HCT116 (cell line): ENCODE results near the gene GZF1.

Experiments used
- CTCF ChIP-seq, 3 experiments: fragments of 200-600 bp in 1 of 3; sonication (generic) in 1 of 3; IDR thresholded peaks in 2 of 3; conservative IDR thresholded peaks in 1 of 3; 2 replicates each; pipeline ENCODE4 v1.5.1; 2012 to 2017; ENCODE audit warnings: low read depth in 2 of 3, low read length in 2 of 3, antibody characterized with exemption in 1 of 3, borderline replicate concordance in 1 of 3, control low read depth in 1 of 3, mild to moderate bottlenecking in 1 of 3, mixed read lengths in 1 of 3, mixed run types in 1 of 3, moderate library complexity in 1 of 3; ENCODE audit not compliant: insufficient read depth in 1 of 3
- TCF7L2 ChIP-seq: IDR thresholded peaks from 2 replicates; pipeline ENCODE4 v1.7.0; 2011; ENCODE audit warnings: borderline replicate concordance, inconsistent platforms; ENCODE audit not compliant: insufficient read depth, insufficient read length; ENCODE audit errors: extremely low read depth

GRCh38 chr20:23366384-23366783, 4.4 kb downstream of the GZF1 start:
- no peak for TF ChIP-seq CTCF (IDR thresholded peaks at IDR 0.05 in 2 of 3, conservative IDR thresholded peaks at IDR 0.05 in 1 of 3; ENCODE audit: borderline replicate concordance in 1 of 3, insufficient read depth in 1 of 3, low read depth in 2 of 3, low read length in 2 of 3)
- TF ChIP-seq TCF7L2, result no peak
